ENCODE measurements around the gene CATSPERE. TPM values are rescaled to one million over a fixed set of nuclear protein-coding genes. Genes with fewer than 3 reads are reported as not detected.

CATSPERE gene
- total RNA-seq, 4 donors from 2014 or later: 0.98 to 3.1 (median 1.3) TPM

DNA sequence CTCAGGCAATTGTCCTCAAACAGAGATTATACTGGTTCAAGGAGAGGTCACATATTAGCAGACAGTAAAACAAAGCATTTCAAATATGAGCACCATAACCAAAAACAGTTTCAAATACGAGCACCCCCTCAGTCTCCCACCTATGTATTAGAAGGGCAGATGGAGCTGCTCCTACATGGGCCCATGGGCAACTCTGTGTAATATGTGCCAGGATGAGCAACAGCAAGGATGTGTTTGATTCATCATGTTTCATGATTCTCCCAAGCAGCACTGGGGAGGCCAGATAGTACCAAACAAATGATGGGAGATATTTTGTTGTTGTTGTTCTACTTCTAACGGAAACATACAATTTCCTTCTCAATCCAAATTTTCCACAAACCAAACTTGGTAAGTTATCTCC, 18.2 kb upstream of the CATSPERE start:
- DNase-seq (ENCODE audit: low spot score in 2 of 2): no peak
- 84 to 93% methylated on average over 2 of the region's 2 CpGs for WGBS, 2 donors
- H3K36me3 ChIP-seq: no peaks in the 10 kb centered on the region
- H3K9me3 ChIP-seq: no peaks in the 10 kb centered on the region
- H3K27ac ChIP-seq: no peak overlapping the region
- H3K4me3 ChIP-seq: no peak overlapping the region
- no peak for TF ChIP-seq POLR2A (IDR thresholded peaks at IDR 0.05)
- no peak for TF ChIP-seq EP300 (IDR thresholded peaks at IDR 0.05)
- TF ChIP-seq, protein P1, sequence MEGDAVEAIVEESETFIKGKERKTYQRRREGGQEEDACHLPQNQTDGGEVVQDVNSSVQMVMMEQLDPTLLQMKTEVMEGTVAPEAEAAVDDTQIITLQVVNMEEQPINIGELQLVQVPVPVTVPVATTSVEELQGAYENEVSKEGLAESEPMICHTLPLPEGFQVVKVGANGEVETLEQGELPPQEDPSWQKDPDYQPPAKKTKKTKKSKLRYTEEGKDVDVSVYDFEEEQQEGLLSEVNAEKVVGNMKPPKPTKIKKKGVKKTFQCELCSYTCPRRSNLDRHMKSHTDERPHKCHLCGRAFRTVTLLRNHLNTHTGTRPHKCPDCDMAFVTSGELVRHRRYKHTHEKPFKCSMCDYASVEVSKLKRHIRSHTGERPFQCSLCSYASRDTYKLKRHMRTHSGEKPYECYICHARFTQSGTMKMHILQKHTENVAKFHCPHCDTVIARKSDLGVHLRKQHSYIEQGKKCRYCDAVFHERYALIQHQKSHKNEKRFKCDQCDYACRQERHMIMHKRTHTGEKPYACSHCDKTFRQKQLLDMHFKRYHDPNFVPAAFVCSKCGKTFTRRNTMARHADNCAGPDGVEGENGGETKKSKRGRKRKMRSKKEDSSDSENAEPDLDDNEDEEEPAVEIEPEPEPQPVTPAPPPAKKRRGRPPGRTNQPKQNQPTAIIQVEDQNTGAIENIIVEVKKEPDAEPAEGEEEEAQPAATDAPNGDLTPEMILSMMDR (IDR thresholded peaks at IDR 0.05): no peak
- H3K4me1 ChIP-seq: peaks cover 5 to 44% (median 21%) of the 10 kb centered on the region in 4 donors
- no peaks in the 10 kb centered on the region for H3K27me3 ChIP-seq

DNA sequence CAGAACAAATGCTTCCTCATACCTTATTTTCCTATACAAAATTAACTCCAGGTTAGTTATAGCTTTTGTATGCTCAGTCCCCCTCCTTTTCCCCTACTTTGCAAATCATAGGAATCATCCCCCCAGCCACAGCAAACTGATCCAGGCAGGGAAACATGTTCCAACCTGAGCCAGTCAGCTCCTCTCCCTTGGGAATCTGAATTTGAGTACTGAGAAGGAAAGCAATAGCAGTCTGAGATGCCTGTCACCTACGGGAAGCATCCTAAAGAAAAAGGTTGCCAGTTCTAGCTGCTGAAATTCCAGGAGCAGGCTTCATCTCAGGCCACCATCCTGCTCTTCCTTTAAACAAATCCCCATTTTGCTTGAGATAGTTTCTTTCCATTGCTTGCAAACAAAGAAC, 16.2 kb upstream of the CATSPERE start:
- Histone ChIP-seq H3K36me3 (no peaks in the 10 kb centered on the region), H3K9me3 (no peaks in the 10 kb centered on the region), H3K4me1 (peaks cover 5 to 50% (median 28%) of the 10 kb centered on the region in 4 donors), H3K27ac (peak overlapping the region in 2 of 4 donors; percentile 61 to 78), H3K27me3 (no peaks in the 10 kb centered on the region), H3K4me3 (no peak overlapping the region)
- DNase-seq (ENCODE audit: low spot score in 2 of 2): no peak
- TF ChIP-seq POLR2A (IDR thresholded peaks at IDR 0.05) (no peak), EP300 (IDR thresholded peaks at IDR 0.05) (no peak)
- TF ChIP-seq, protein P1 (IDR thresholded peaks at IDR 0.05): no peak
- WGBS, 2 donors: 21 to 31% methylated on average over 1 of the region's 1 CpG

DNA sequence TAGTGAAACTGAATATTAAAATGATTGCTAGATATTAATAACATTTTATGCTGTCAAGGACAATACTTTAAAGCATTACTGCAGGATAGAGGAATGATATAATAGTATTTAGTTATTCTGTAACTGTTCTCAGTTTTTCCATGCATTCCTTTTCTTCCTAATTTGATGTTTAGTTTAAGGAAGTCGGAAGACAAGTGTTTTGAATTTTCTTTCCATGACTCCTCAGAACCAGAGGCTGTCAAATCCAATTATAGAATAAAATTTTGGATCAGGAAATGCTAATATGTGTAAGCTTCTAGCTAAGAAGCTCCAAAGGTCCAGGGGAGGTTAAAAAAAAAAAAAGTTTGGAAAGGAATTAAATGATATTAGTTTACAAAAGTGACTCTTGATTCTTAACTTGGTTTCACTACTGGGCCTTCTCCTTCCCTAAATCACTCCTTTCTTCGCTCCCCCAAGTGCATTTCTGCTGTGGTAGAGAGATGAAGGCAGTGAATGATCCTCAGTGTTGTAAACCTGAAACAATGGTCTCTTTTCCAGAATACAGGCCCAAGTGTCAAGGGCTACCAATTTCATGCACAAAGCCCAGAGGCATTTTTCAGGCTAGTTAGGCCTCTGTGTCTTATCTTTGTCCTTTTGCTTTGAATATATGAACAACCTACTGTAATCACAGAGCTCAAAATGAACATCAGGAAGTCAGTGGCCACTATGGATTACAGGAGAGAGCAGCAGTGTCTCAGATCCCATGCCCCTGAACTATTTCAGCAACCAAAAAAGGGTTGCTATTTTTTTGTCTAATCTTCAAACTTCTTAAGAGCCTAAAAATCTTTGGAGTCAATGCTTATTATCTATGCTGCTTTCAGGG, 15.5 kb upstream of the CATSPERE start:
- Histone ChIP-seq H3K27me3 (no peaks in the 10 kb centered on the region), H3K4me1 (peaks cover 5 to 57% (median 34%) of the 10 kb centered on the region in 4 donors), H3K27ac (peak overlapping the region in 3 of 4 donors; percentile 53 to 78 (median 61)), H3K36me3 (no peaks in the 10 kb centered on the region), H3K4me3 (no peak overlapping the region), H3K9me3 (no peaks in the 10 kb centered on the region)
- DNase-seq (ENCODE audit: low spot score in 2 of 2): no peak
- WGBS, 2 donors: 24 to 34% methylated on average over 2 of the region's 2 CpGs
- TF ChIP-seq EP300 (IDR thresholded peaks at IDR 0.05): no peak
- TF ChIP-seq POLR2A (IDR thresholded peaks at IDR 0.05): no peak
- TF ChIP-seq, protein P1 (IDR thresholded peaks at IDR 0.05): no peak

DNA sequence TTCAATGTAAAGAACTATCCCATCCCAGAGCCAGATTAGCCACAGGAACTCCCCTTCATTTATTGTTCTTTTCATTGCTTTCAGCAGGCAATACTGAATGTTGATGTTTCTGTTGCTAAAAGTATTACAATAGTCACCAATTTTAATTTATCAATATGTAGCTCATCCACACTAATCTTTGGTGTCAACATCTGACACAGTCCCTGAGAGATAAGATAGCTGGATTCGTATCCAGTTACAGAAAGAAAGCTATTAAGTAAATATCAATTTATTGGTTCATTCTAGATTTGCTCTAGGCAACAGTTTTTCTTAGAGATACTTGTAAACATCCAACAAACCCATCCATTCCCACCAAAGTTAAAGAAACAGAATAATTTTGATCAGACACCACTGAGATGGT, 14.0 kb upstream of the CATSPERE start:
- no peak for DNase-seq (ENCODE audit: low spot score in 2 of 2)
- TF ChIP-seq, protein P1 (IDR thresholded peaks at IDR 0.05): no peak
- no peak for TF ChIP-seq EP300 (IDR thresholded peaks at IDR 0.05)
- TF ChIP-seq POLR2A (IDR thresholded peaks at IDR 0.05): no peak
- Histone ChIP-seq H3K27ac (peak overlapping the region in 1 of 4 donors; percentile 26), H3K4me1 (peaks cover 5 to 55% (median 34%) of the 10 kb centered on the region in 4 donors), H3K27me3 (no peaks in the 10 kb centered on the region), H3K4me3 (no peak overlapping the region), H3K36me3 (no peaks in the 10 kb centered on the region), H3K9me3 (no peaks in the 10 kb centered on the region)
- 84 to 97% methylated on average over 1 of the region's 1 CpG for WGBS, 2 donors

DNA sequence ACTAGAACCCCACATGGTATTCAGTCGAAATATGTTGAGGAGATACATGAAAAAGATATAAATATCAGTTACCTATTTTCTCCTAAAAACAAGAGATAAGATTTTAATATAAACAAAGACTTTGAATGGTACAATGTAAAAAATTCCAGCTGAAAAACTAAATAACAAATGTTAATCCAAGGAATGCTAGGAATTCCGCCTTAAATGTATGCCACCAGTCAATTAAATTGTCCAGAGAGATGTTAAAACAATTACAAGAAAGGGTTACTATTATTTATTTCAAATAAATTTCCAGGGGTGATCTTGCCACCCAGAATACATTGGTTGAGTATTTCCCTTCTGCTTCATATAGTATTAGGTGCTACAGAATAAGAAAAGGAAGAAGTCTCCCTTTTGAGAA, 13.5 kb upstream of the CATSPERE start:
- Histone ChIP-seq H3K4me1 (peaks cover 5 to 58% (median 35%) of the 10 kb centered on the region in 4 donors), H3K36me3 (no peaks in the 10 kb centered on the region), H3K27ac (no peak overlapping the region), H3K9me3 (no peaks in the 10 kb centered on the region), H3K27me3 (no peaks in the 10 kb centered on the region), H3K4me3 (no peak overlapping the region)
- 86 to 92% methylated on average over 2 of the region's 2 CpGs for WGBS, 2 donors
- TF ChIP-seq POLR2A (IDR thresholded peaks at IDR 0.05) (no peak), EP300 (IDR thresholded peaks at IDR 0.05) (no peak)
- TF ChIP-seq, protein P1 (IDR thresholded peaks at IDR 0.05): no peak
- DNase-seq (ENCODE audit: low spot score in 2 of 2): no peak
